Lower lobe of right lung (tissue), 2 donors: ENCODE measurements around the gene HOMER1. TPM values are rescaled to one million over a fixed set of nuclear protein-coding genes. Genes with fewer than 3 reads are reported as not detected.

Experiments used
- ATAC-seq, 2 donors: fragments of 200-7000 bp; cut with Tn5 transposase; one replicate each; pipeline ENCODE4 v1.9.1; 2020 to 2022; ENCODE audit warnings: mild to moderate bottlenecking in 2 of 2, moderate library complexity in 2 of 2
- DNase-seq: peaks from one replicate; pipeline ENCODE4 v3.0.0-alpha.2; 2020
- H3K27ac ChIP-seq: fragments of 200-600 bp; one replicate; pipeline ENCODE4 v1.8.0; 2022
- H3K27me3 ChIP-seq: fragments of 200-600 bp; one replicate; pipeline ENCODE4 v1.8.0; 2022; ENCODE audit warnings: low read depth
- H3K36me3 ChIP-seq: fragments of 200-600 bp; one replicate; pipeline ENCODE4 v1.8.0; 2022; ENCODE audit warnings: mild to moderate bottlenecking
- H3K4me1 ChIP-seq: fragments of 200-600 bp; one replicate; pipeline ENCODE4 v1.8.0; 2022
- H3K4me3 ChIP-seq: fragments of 200-600 bp; one replicate; pipeline ENCODE4 v1.8.0; 2022; ENCODE audit warnings: mild to moderate bottlenecking
- H3K9me3 ChIP-seq: fragments of 200-600 bp; one replicate; pipeline ENCODE4 v1.8.0; 2022
- CTCF ChIP-seq: fragments of 200-600 bp; IDR thresholded peaks from one replicate; pipeline ENCODE4 v1.8.0; 2022; ENCODE audit warnings: antibody characterized with exemption, mild to moderate bottlenecking
- intact Hi-C: fragments of 100-400 bp; cut with DNase I; formaldehyde crosslinking; loops from one replicate; pipeline ENCODE4 v1.11.0; 2022
- total RNA-seq: library from RNA; stranded (reverse); fragmentation: NEBNext Ultra II Directional; extraction: Animal tissue kit (Norgen Biotek cat#: 25700); gene quantifications from one replicate; pipeline ENCODE4 v1.2.1, GENCODE V29; 2021
- donor health status: DM: no; HTN: yes; CAD: no; lungs with severe emphysema.

HOMER1 gene
- total RNA-seq, 1 donor from 2014 or later = 6.9 TPM

GRCh38 chr5:79475152-79475466, 38.8 kb downstream of the HOMER1 start:
- no peaks in the 10 kb centered on the region for H3K9me3 ChIP-seq
- no peak for TF ChIP-seq CTCF
- no peak for DNase-seq
- no peak overlapping the region for H3K4me3 ChIP-seq
- intact Hi-C loops = no loop called here
- H3K27me3 ChIP-seq = no peaks in the 10 kb centered on the region
- H3K27ac ChIP-seq = no peak overlapping the region
- no peak for ATAC-seq
- no peaks in the 10 kb centered on the region for H3K4me1 ChIP-seq
- no peaks in the 10 kb centered on the region for H3K36me3 ChIP-seq

- no peak overlapping the region for H3K27ac ChIP-seq
- intact Hi-C loops = no loop called here
- no peak for DNase-seq
- H3K27me3 ChIP-seq = no peaks in the 10 kb centered on the region
- ATAC-seq = no peak
- H3K4me1 ChIP-seq = no peaks in the 10 kb centered on the region
- H3K9me3 ChIP-seq = no peaks in the 10 kb centered on the region
- no peaks in the 10 kb centered on the region for H3K36me3 ChIP-seq
- no peak overlapping the region for H3K4me3 ChIP-seq
- no peak for TF ChIP-seq CTCF
These were observed 39.4 kb downstream of the HOMER1 start for GRCh38 chr5:79474367-79475151.

- no peak for DNase-seq
- no peak overlapping the region for H3K4me3 ChIP-seq
- no peaks in the 10 kb centered on the region for H3K27me3 ChIP-seq
- intact Hi-C loops = no loop called here
- ATAC-seq = no peak
- no peak overlapping the region for H3K27ac ChIP-seq
- H3K9me3 ChIP-seq = no peaks in the 10 kb centered on the region
- H3K4me1 ChIP-seq = no peaks in the 10 kb centered on the region
- no peak for TF ChIP-seq CTCF
- no peaks in the 10 kb centered on the region for H3K36me3 ChIP-seq
These were observed 42.4 kb downstream of the HOMER1 start for GRCh38 chr5:79471556-79471955.

GRCh38 chr5:79464695-79465332, 49.1 kb downstream of the HOMER1 start:
- DNase-seq = no peak

GRCh38 chr5:79464278-79464677, 49.7 kb downstream of the HOMER1 start:
- intact Hi-C loops = loop anchor here (10.0 kb wide), 1 partner anchor 329 kb away; no protein-coding TSS in a partner anchor
- DNase-seq (no peak), ATAC-seq (no peak)
- Histone ChIP-seq H3K36me3 (no peaks in the 10 kb centered on the region), H3K27ac (no peak overlapping the region), H3K27me3 (no peaks in the 10 kb centered on the region), H3K4me1 (peaks cover 8% of the 10 kb centered on the region), H3K9me3 (no peaks in the 10 kb centered on the region), H3K4me3 (no peak overlapping the region)
- no peak for TF ChIP-seq CTCF

More at GRCh38 chr5:79464695-79465332, 49.1 kb downstream of the HOMER1 start:
- intact Hi-C loops = loop anchor here (10.0 kb wide), 1 partner anchor 330 kb away; no protein-coding TSS in a partner anchor
- Histone ChIP-seq H3K27ac (no peak overlapping the region), H3K36me3 (no peaks in the 10 kb centered on the region), H3K4me3 (no peak overlapping the region), H3K27me3 (no peaks in the 10 kb centered on the region), H3K9me3 (no peaks in the 10 kb centered on the region), H3K4me1 (peaks cover 8% of the 10 kb centered on the region)
- peak in 1 of 2 donors; percentile 65 for ATAC-seq
- TF ChIP-seq CTCF = peak; percentile 61
